HCT116 (cell line): ENCODE results near the gene CLIC4. TPM values are rescaled to one million over a fixed set of nuclear protein-coding genes. Genes with fewer than 3 reads are reported as not detected.
"Not testable (repeated sequence)": the region's sequence is repeated elsewhere in the genome, so short reads cannot be mapped to it uniquely, and the experiment has no call there.

Source experiments
- ATAC-seq: fragments of 200-7000 bp; cut with Tn5 transposase; 2 replicates; pipeline ENCODE4 v1.9.1; 2020; ENCODE audit warnings: mild to moderate bottlenecking, moderate library complexity
- BruUV-seq: library from RNA; stranded (reverse); fragments of 400-500 nt; replicated peaks from 2 replicates; lab custom pipeline; 2021; lab: Mats Ljungman, UMichigan
- CTCF ChIA-PET: fragments of 300-600 bp; sonication (Branson Sonifier 250); formaldehyde crosslinking; loops from one replicate; lab custom pipeline; 2021; ENCODE audit warnings: antibody characterized with exemption; lab: Charles Lee
- POLR2A ChIA-PET: fragments of 300-600, 350-600 bp; sonication (Branson Sonifier 250); formaldehyde crosslinking; loops from one replicate; lab custom pipeline; 2021; ENCODE audit warnings: antibody characterized with exemption; lab: Charles Lee
- RAD21 ChIA-PET, 2 experiments: fragments of 300-600 bp; sonication (Branson Sonifier 250); formaldehyde crosslinking; loops; one replicate each; lab custom pipeline; 2023; ENCODE audit warnings: low total read pairs in 2 of 2; ENCODE audit not compliant: uncharacterized antibody in 2 of 2, unreplicated experiment in 2 of 2, low non-redundant PET in 1 of 2; lab: Charles Lee
- DNase-seq: peaks from one replicate; pipeline ENCODE4 v3.0.0-alpha.2; 2010; ENCODE audit warnings: low read depth, low spot score
- H2AFZ ChIP-seq: fragments of 200-600 bp; shearing (Covaris generic), sonication (generic); 2 replicates; pipeline ENCODE4 v1.6.1; 2017; ENCODE audit warnings: low read depth, mixed run types, mixed read lengths, antibody characterized with exemption, low read length; ENCODE audit not compliant: poor library complexity, severe bottlenecking
- H3K27ac ChIP-seq: 2 replicates; pipeline ENCODE4 v1.5.1; 2012; ENCODE audit warnings: low read depth, low read length
- H3K27me3 ChIP-seq: fragments of 200-600 bp; sonication (generic); 2 replicates; pipeline ENCODE4 v1.6.1; 2016; ENCODE audit warnings: mixed run types, low read length, mixed read lengths; ENCODE audit not compliant: insufficient read depth
- H3K36me3 ChIP-seq, 2 experiments: fragments of 200-500 bp in 1 of 2; fragments of 200-600 bp in 1 of 2; sonication (Bioruptor generic) in 1 of 2; sonication (generic) in 1 of 2; 2 replicates each; pipeline versions ENCODE4 v1.5.1 to v1.6.1; 2014 to 2016; ENCODE audit warnings: low read length in 2 of 2, inconsistent platforms in 1 of 2, mixed read lengths in 1 of 2, mixed run types in 1 of 2; ENCODE audit not compliant: insufficient read depth in 2 of 2, control insufficient read depth in 1 of 2
- H3K4me1 ChIP-seq, 2 experiments: fragments of 200-600 bp in 1 of 2; sonication (generic) in 1 of 2; 2 replicates each; pipeline versions ENCODE4 v1.5.1 to v1.6.1; 2012 to 2017; ENCODE audit warnings: low read length in 2 of 2, inconsistent platforms in 1 of 2, mild to moderate bottlenecking in 1 of 2, mixed read lengths in 1 of 2, mixed run types in 1 of 2, moderate library complexity in 1 of 2; ENCODE audit not compliant: insufficient read depth in 2 of 2, control insufficient read depth in 1 of 2
- H3K4me2 ChIP-seq: fragments of 200-600 bp; sonication (generic); 2 replicates; pipeline ENCODE4 v1.6.1; 2017; ENCODE audit warnings: mixed run types, low read length, mixed read lengths
- H3K4me3 ChIP-seq, 2 experiments: fragments of 200-600 bp in 1 of 2; sonication (generic) in 1 of 2; replicated peaks in 1 of 2; 2 replicates each; pipeline ENCODE4 v1.5.1; 2011 to 2016; ENCODE audit warnings: low read length in 2 of 2, control low read depth in 1 of 2, low read depth in 1 of 2, mild to moderate bottlenecking in 1 of 2, mixed read lengths in 1 of 2, mixed run types in 1 of 2
- H3K79me2 ChIP-seq: fragments of 200-600 bp; sonication (generic); 2 replicates; pipeline ENCODE4 v1.6.1; 2017; ENCODE audit warnings: mild to moderate bottlenecking, mixed run types, low read length, moderate library complexity, mixed read lengths; ENCODE audit not compliant: insufficient read depth
- H3K9ac ChIP-seq: fragments of 200-600 bp; sonication (generic); 2 replicates; pipeline ENCODE4 v1.6.1; 2016; ENCODE audit warnings: low read length, mixed read lengths
- H3K9me2 ChIP-seq: fragments of 200-600 bp; sonication (generic), shearing (Covaris generic); 2 replicates; pipeline ENCODE4 v1.6.1; 2017; ENCODE audit warnings: mixed run types, mild to moderate bottlenecking, moderate library complexity; ENCODE audit not compliant: insufficient read depth
- H3K9me3 ChIP-seq, 2 experiments: fragments of 200-500 bp in 1 of 2; fragments of 200-600 bp in 1 of 2; sonication (Bioruptor generic) in 1 of 2; sonication (generic) in 1 of 2; 2 replicates each; pipeline ENCODE4 v1.6.1; 2014 to 2017; ENCODE audit warnings: low read length in 2 of 2, mixed read lengths in 2 of 2, inconsistent platforms in 1 of 2, low read depth in 1 of 2, mild to moderate bottlenecking in 1 of 2, mixed run types in 1 of 2, moderate library complexity in 1 of 2; ENCODE audit not compliant: control insufficient read depth in 1 of 2, insufficient read depth in 1 of 2
- H4K20me1 ChIP-seq: fragments of 200-600 bp; sonication (generic), shearing (Covaris generic); 2 replicates; pipeline ENCODE4 v1.6.1; 2017; ENCODE audit warnings: mixed run types, mild to moderate bottlenecking, moderate library complexity; ENCODE audit not compliant: insufficient read depth
- ELF1 ChIP-seq: IDR thresholded peaks from 2 replicates; pipeline ENCODE4 v1.6.1; 2012; ENCODE audit warnings: low read depth, borderline replicate concordance
- FOSL1 ChIP-seq: IDR thresholded peaks from 2 replicates; pipeline ENCODE4 v1.6.1; 2012; ENCODE audit warnings: low read depth
- intact Hi-C: fragments of 100-400 bp; cut with micrococcal nuclease; formaldehyde crosslinking; loops from 2 replicates; pipeline ENCODE4 v1.10.0; 2022
- total RNA-seq: library from RNA; stranded (reverse); gene quantifications from one replicate; pipeline ENCODE4 v1.2.1, GENCODE V29; 2021; ENCODE audit not compliant: unreplicated experiment

The CLIC4 gene
- total RNA-seq, 1 experiment from 2014 or later, result 77.2 TPM

DNA sequence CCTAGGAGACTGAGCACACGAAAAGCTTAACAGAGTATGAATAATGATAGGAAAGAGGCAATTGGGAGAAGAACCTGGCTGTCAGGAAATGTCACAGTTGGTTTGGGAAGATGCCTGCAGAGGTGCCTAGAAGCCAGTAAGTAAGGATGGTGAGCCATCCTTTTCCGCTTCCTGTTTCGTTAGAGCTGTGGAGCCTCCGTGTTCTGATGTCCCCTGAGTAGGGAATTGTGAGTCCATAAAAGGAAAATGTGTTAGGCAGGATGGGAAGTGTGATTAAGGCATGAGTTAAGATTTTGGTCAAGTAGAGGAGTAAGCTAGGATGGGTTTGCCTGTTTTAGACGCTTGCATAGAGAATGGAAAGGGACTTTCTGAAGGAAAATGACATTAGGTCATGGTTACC, 9.0 kb downstream of the CLIC4 start:
- ATAC-seq (no peak), DNase-seq (no peak)
- Histone ChIP-seq H3K9ac (no peak overlapping the region), H2AFZ (no peak overlapping the region), H3K4me3 (no peak overlapping the region), H3K4me2 (no peak overlapping the region), H3K27me3 (no peaks in the 10 kb centered on the region), H3K9me3 (no peaks in the 10 kb centered on the region), H4K20me1 (no peaks in the 10 kb centered on the region), H3K36me3 (no peaks in the 10 kb centered on the region), H3K79me2 (peaks cover 25% of the 10 kb centered on the region), H3K9me2 (no peaks in the 10 kb centered on the region), H3K27ac (no peak overlapping the region)
- ChIA-PET CTCF (no interaction called here), RAD21 (no interaction called here), POLR2A (interaction anchor here (1.6 kb wide), 1 partner anchor 9 kb away, joined by 5 read pairs; the partner anchor contains the start of gene CLIC4)
- BruUV-seq, result no TSS peak
- intact Hi-C loops, result no loop called here
- no peak for TF ChIP-seq FOSL1
- no peak for TF ChIP-seq ELF1
- TF ChIP-seq, all 23 proteins: peak for 0
- peaks cover 13 to 15% of the 10 kb centered on the region in 2 experiments for H3K4me1 ChIP-seq

DNA sequence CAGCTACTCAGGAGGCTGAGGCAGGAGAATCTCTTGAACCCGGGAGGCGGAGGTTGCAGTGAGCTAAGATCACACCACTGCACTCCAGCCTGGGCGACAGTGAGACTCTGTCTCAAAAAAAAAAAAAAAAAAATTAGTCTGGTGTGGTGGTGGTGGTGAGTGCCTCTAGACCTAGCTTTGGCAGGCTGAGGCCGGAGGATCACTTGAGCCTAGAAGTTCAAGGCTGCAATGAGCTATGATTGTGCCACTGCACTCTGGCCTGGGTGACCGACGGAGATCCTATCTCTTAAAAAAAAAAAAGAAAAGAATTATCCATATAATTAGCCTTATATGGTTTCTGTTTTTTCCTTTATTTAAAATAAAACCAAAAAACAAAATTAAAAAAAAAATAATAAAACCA, 10.1 kb downstream of the CLIC4 start:
- POLR2A ChIA-PET, result interaction anchor here (0.9 kb wide), 1 partner anchor 10 kb away, joined by 3 read pairs; the partner anchor contains the start of gene CLIC4
- H3K27me3 ChIP-seq, H3K4me2 ChIP-seq, intact Hi-C loops, DNase-seq, H3K4me3 ChIP-seq, ATAC-seq, H3K9me2 ChIP-seq, H2AFZ ChIP-seq, RAD21 ChIA-PET, H3K9ac ChIP-seq, H4K20me1 ChIP-seq, H3K9me3 ChIP-seq, H3K36me3 ChIP-seq, H3K27ac ChIP-seq, BruUV-seq: not testable (repeated sequence)
- CTCF ChIA-PET, result interaction anchor here (1.5 kb wide), 1 partner anchor 75 kb away, joined by 3 read pairs; no protein-coding TSS in a partner anchor
- H3K79me2 ChIP-seq, result peaks cover 32% of the 10 kb centered on the region
- H3K4me1 ChIP-seq, result peaks cover 13 to 15% of the 10 kb centered on the region in 2 experiments
